ENCODE results near the gene IGFLR1.

IGFLR1 gene

GRCh38 chr19:35776102-35776788, 34.0 kb upstream of the IGFLR1 start:
- H3K79me1 ChIP-seq (replicated peaks; ENCODE audit: low read length, poor library complexity, severe bottlenecking): peaks cover 16% of the 10 kb centered on the region
- H3K27ac ChIP-seq (ENCODE audit: low read length, poor library complexity, severe bottlenecking): no peak overlapping the region
- 64% methylated on average over 12 of the region's 13 CpGs for WGBS
- no peak overlapping the region for H2BK5ac ChIP-seq (ENCODE audit: low read depth, low read length, poor library complexity, severe bottlenecking)
- H3K23ac ChIP-seq (ENCODE audit: low read length in 2 of 2): no peak overlapping the region
- H3K4ac ChIP-seq (ENCODE audit: low read depth in 1 of 2, low read length in 2 of 2): no peak overlapping the region
- no peak for DNase-seq
- H3K4me2 ChIP-seq (ENCODE audit: low read length, poor library complexity, severe bottlenecking): peak overlapping the region; percentile 92
- H3K4me3 ChIP-seq (ENCODE audit: insufficient read depth in 1 of 2, low read depth in 1 of 2, low read length in 2 of 2): peak overlapping the region in 1 of 2 experiments; percentile 79
- no peak overlapping the region for H2BK15ac ChIP-seq (ENCODE audit: low read depth, poor library complexity, severe bottlenecking)
- H3K9me3 ChIP-seq (ENCODE audit: control insufficient read depth, low read length): no peaks in the 10 kb centered on the region
- no peaks in the 10 kb centered on the region for H3K27me3 ChIP-seq (ENCODE audit: control insufficient read depth in 1 of 2, insufficient read depth in 1 of 2, low read length in 2 of 2)
- H3K18ac ChIP-seq (ENCODE audit: low read depth in 1 of 2, low read length in 2 of 2): peak overlapping the region in 1 of 2 experiments; percentile 13
- peak overlapping the region; percentile 66 for H4K8ac ChIP-seq (ENCODE audit: low read length)
- H3K36me3 ChIP-seq (ENCODE audit: control insufficient read depth in 1 of 2, insufficient read depth in 2 of 2, low read depth in 1 of 2, low read length in 2 of 2): peaks cover 12 to 25% of the 10 kb centered on the region in 2 experiments
- no peak overlapping the region for H2BK120ac ChIP-seq (ENCODE audit: low read depth, low read length)
- H3K14ac ChIP-seq (ENCODE audit: low read length in 2 of 2): no peak overlapping the region
- H2AFZ ChIP-seq (ENCODE audit: low read depth, low read length): no peak overlapping the region
- no peak overlapping the region for H2AK5ac ChIP-seq (ENCODE audit: low read length, severe bottlenecking)
- peak overlapping the region in 1 of 2 experiments; percentile 43 for H2BK12ac ChIP-seq (ENCODE audit: low read length in 2 of 2)
- peak overlapping the region; percentile 28 for H4K91ac ChIP-seq (ENCODE audit: low read length)
- peaks cover 15% of the 10 kb centered on the region for H3K4me1 ChIP-seq (ENCODE audit: control insufficient read depth, insufficient read depth, low read depth, low read length)
- peak overlapping the region; percentile 76 for H3K9ac ChIP-seq (ENCODE audit: low read length)

GRCh38 chr19:35775298-35776101, 33.2 kb upstream of the IGFLR1 start, which contains the start of gene ARHGAP33:
TSS of gene ARHGAP33 (plus strand) at chr19:35775564. CDS start at chr19:35775659, 95 bp downstream.
- H4K91ac ChIP-seq (ENCODE audit: low read length): peak within 1 kb of the TSS; percentile 28
- DNase-seq: peak; percentile 97
- peak within 1 kb of the TSS in 1 of 2 experiments; percentile 96 for H3K18ac ChIP-seq (ENCODE audit: low read depth in 1 of 2, low read length in 2 of 2)
- H3K9ac ChIP-seq (ENCODE audit: low read length): peak within 1 kb of the TSS; percentile 76
- peak within 1 kb of the TSS; percentile 66 for H4K8ac ChIP-seq (ENCODE audit: low read length)
- H3K4me3 ChIP-seq (ENCODE audit: insufficient read depth in 1 of 2, low read depth in 1 of 2, low read length in 2 of 2): peak within 1 kb of the TSS; percentile 79 to 96
- peak within 1 kb of the TSS; percentile 80 for H2AFZ ChIP-seq (ENCODE audit: low read depth, low read length)
- peaks cover 9 to 17% of the 10 kb centered on the region in 2 experiments for H3K36me3 ChIP-seq (ENCODE audit: control insufficient read depth in 1 of 2, insufficient read depth in 2 of 2, low read depth in 1 of 2, low read length in 2 of 2)
- H3K4me1 ChIP-seq (ENCODE audit: control insufficient read depth, insufficient read depth, low read depth, low read length): peaks cover 15% of the 10 kb centered on the region
- no peaks in the 10 kb centered on the region for H3K27me3 ChIP-seq (ENCODE audit: control insufficient read depth in 1 of 2, insufficient read depth in 1 of 2, low read length in 2 of 2)
- H2BK120ac ChIP-seq (ENCODE audit: low read depth, low read length): no peak within 1 kb of the TSS
- no peaks in the 10 kb centered on the region for H3K9me3 ChIP-seq (ENCODE audit: control insufficient read depth, low read length)
- no peak within 1 kb of the TSS for H3K27ac ChIP-seq (ENCODE audit: low read length, poor library complexity, severe bottlenecking)
- H3K14ac ChIP-seq (ENCODE audit: low read length in 2 of 2): peak within 1 kb of the TSS in 1 of 2 experiments; percentile 88
- H2BK12ac ChIP-seq (ENCODE audit: low read length in 2 of 2): peak within 1 kb of the TSS in 1 of 2 experiments; percentile 43
- H3K4me2 ChIP-seq (ENCODE audit: low read length, poor library complexity, severe bottlenecking): peak within 1 kb of the TSS; percentile 92
- under 1% methylated on average over 26 of the region's 82 CpGs for WGBS
- H3K4ac ChIP-seq (ENCODE audit: low read depth in 1 of 2, low read length in 2 of 2): no peak within 1 kb of the TSS
- no peak within 1 kb of the TSS for H2AK5ac ChIP-seq (ENCODE audit: low read length, severe bottlenecking)
- peaks cover 16% of the 10 kb centered on the region for H3K79me1 ChIP-seq (replicated peaks; ENCODE audit: low read length, poor library complexity, severe bottlenecking)
- no peak within 1 kb of the TSS for H2BK5ac ChIP-seq (ENCODE audit: low read depth, low read length, poor library complexity, severe bottlenecking)
- peak within 1 kb of the TSS; percentile 87 for H2BK15ac ChIP-seq (ENCODE audit: low read depth, poor library complexity, severe bottlenecking)
- no peak within 1 kb of the TSS for H3K23ac ChIP-seq (ENCODE audit: low read length in 2 of 2)

- H2AK5ac ChIP-seq (ENCODE audit: low read length, severe bottlenecking): no peak overlapping the region
- no peaks in the 10 kb centered on the region for H3K27me3 ChIP-seq (ENCODE audit: control insufficient read depth in 1 of 2, insufficient read depth in 1 of 2, low read length in 2 of 2)
- no peak overlapping the region for H2BK120ac ChIP-seq (ENCODE audit: low read depth, low read length)
- no peak overlapping the region for H2BK12ac ChIP-seq (ENCODE audit: low read length in 2 of 2)
- peaks cover 9 to 12% of the 10 kb centered on the region in 2 experiments for H3K36me3 ChIP-seq (ENCODE audit: control insufficient read depth in 1 of 2, insufficient read depth in 2 of 2, low read depth in 1 of 2, low read length in 2 of 2)
- peak overlapping the region; percentile 59 for H3K4me2 ChIP-seq (ENCODE audit: low read length, poor library complexity, severe bottlenecking)
- H3K4me3 ChIP-seq (ENCODE audit: insufficient read depth in 1 of 2, low read depth in 1 of 2, low read length in 2 of 2): peak overlapping the region in 1 of 2 experiments; percentile 79
- peaks cover 15% of the 10 kb centered on the region for H3K4me1 ChIP-seq (ENCODE audit: control insufficient read depth, insufficient read depth, low read depth, low read length)
- no peak overlapping the region for H2BK15ac ChIP-seq (ENCODE audit: low read depth, poor library complexity, severe bottlenecking)
- no peak overlapping the region for H2AFZ ChIP-seq (ENCODE audit: low read depth, low read length)
- no peak overlapping the region for H3K4ac ChIP-seq (ENCODE audit: low read depth in 1 of 2, low read length in 2 of 2)
- H4K91ac ChIP-seq (ENCODE audit: low read length): no peak overlapping the region
- no peak overlapping the region for H2BK5ac ChIP-seq (ENCODE audit: low read depth, low read length, poor library complexity, severe bottlenecking)
- no peak overlapping the region for H3K14ac ChIP-seq (ENCODE audit: low read length in 2 of 2)
- H4K8ac ChIP-seq (ENCODE audit: low read length): no peak overlapping the region
- H3K23ac ChIP-seq (ENCODE audit: low read length in 2 of 2): no peak overlapping the region
- peaks cover 16% of the 10 kb centered on the region for H3K79me1 ChIP-seq (replicated peaks; ENCODE audit: low read length, poor library complexity, severe bottlenecking)
- WGBS: 52% methylated on average over 9 of the region's 9 CpGs
- DNase-seq: no peak
- H3K18ac ChIP-seq (ENCODE audit: low read depth in 1 of 2, low read length in 2 of 2): no peak overlapping the region
- H3K9ac ChIP-seq (ENCODE audit: low read length): peak overlapping the region; percentile 48
- no peaks in the 10 kb centered on the region for H3K9me3 ChIP-seq (ENCODE audit: control insufficient read depth, low read length)
- H3K27ac ChIP-seq (ENCODE audit: low read length, poor library complexity, severe bottlenecking): no peak overlapping the region
Measured at GRCh38 chr19:35775046-35775297, 32.7 kb upstream of the IGFLR1 start.
